Stimulated activated CD4-positive, alpha-beta T cell treated with anti-CD3 and anti-CD28 coated beads, TNF-alpha, amount 100 ng/mL, for 4 hours (primary cell): ENCODE measurements around the gene IL22.
A peak's percentile ranks its signal among the peaks of the same experiment; 100 is the strongest.

Experiments
- DNase-seq, 3 experiments: peaks; one replicate each; pipeline ENCODE4 v3.0.0-alpha.2; 2020; ENCODE audit warnings: low read depth in 3 of 3

IL22 gene

DNA sequence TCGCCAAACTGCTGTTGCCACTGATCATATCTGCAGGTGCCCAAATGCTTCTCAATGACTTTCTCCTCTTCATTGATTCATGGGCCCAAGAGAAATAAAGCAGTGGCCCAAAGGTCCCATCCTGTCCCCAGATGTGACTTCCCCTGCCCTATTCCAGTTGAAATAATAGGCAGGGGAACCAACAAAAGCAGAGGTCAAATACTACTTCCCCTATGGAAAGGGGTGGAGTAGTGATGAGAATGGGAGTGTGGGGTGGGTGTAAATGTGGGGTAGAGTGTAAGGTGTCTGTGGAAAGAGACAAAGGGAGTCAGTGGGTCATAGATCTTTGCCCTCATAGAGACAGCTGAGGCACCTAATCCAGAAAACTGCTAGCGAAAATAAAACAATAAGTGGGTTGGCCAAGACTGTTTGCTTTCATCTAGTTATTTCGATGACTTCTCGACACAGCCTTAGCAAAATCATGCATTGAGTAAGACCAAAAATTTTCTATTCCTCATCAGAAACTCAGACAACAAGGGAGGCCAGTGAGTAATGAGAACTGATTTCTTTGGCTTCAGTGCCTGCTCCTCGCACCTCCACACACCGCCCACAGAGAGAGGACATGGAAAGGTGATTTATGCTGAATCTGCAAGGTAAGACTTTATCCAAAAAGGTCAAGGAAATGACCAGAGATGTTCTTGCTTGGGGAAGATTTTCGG, 10.9 kb upstream of the IL22 start:
- no peak for DNase-seq

DNA sequence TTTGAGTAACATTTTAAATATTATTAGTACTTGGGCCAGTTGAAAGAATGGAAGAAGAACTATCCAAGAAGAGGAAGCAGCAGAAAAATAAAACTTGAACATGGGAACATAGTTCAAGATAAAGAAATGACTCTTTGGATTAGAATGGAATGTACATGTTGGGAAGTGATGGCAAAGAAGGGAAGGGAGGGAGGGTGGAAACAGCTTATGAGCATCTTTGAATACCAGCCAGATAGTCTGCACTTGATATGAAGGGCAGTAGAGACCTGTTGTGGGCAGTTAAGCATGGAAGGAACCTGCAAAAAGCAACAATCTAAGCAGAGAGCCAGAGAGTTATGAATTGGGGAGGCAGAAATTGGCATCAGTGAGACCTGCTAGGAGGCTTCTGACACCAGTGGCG, 10.0 kb upstream of the IL22 start:
- DNase-seq: no peak

DNA sequence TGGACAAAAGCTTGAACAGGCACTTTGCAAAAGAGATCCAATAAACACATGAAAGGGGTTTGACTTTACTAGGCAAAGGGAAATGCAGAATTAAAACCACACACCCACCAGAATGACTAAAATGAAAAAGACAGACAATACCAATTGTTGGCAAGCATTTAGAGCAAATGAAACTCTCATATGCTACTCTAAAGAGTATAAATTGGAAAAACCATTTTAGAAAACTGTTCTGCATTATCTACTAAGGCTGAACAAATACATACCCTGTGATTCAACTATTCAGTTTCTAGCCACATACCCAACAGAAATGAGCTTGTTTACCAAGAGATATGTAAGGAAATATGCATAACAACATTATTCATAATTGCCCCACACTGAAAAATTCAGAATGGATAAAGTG, 8.5 kb upstream of the IL22 start:
- DNase-seq: no peak

DNA sequence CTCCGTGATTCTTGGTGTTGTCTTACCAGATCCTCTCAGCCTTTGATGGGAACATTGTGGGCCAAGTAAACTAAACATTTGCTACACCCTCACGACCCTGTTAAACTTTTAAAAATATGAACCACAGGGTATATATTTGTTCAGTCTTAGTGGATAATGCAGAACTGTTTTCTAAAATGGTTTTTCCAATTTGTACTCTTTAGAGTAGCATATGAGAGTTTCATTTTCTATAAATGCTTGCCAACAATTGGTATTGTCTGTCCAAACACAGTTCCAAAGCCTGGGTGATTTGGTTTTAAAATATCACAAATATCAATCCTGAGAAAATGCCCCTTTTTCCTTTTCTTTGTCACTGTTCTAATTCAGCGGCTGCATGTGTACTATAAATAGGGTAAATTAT, 6.7 kb upstream of the IL22 start:
- no peak for DNase-seq

DNA sequence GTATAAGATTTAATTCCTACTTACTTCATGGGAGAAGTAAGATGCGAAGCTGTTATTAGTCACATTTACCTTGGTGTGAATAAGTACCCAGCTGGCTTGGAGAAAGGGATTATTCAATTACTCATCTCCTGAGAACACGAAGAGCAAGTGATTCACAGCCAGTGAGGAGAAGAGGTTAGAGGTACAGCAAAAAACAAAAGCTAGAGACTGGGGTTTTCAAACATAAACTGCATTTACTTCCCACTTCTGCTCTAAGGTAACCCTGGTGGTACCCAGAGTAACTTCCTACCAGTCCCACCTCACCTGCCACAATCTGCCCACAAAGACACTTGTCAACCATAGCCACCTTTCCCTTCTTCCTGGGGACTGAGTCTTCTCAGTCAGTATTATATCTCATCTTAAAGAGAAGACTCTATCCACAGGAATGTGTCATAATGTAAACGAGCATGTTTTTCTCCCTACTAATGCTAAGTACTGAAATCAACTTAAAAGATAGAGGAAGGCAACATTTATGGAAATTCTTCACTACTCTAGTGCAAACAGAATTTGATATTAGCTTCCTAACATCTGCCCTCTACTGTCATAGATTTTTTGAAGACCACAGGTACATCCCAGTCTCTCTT, 6.0 kb upstream of the IL22 start:
- DNase-seq: no peak

DNA sequence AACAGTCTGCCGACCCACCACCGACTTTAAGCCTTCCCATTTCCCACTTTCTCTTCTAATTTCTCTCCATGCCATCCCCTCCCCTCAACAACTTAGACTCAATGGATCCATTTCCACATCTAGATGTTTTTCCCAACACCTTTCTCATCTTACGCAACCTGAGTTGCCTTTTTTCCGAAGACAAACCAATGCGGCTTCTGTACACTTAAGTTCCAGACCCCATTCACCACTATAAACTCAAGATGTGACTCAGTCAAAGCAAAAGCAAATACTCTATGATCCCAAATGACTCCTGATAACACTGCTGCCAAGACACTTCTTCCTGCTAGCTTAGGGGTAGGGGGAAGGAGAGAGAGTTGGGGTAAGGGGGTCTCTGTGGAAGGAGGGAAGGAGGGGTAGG, 1.3 kb downstream of the IL22 start:
- DNase-seq: no peak

DNA sequence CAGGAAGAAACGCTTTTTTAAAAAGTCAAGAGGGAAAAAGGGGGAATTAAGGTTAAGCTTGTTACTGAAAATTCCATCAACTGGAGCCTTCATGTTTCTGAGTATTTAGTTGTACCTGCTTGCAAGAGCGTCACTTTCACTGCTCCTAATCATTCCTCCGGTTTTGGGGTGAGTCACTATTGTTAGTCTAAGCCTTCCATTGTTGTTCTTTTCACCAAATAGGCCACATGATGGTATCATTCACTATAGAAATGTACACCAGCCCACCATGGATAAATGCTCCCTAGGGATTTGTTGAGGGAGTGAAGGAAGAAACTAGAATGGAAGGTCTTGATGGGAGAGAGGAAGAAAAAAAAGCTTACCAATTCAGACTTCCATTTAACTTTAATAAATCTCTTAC, 3.0 kb downstream of the IL22 start:
- DNase-seq: no peak

DNA sequence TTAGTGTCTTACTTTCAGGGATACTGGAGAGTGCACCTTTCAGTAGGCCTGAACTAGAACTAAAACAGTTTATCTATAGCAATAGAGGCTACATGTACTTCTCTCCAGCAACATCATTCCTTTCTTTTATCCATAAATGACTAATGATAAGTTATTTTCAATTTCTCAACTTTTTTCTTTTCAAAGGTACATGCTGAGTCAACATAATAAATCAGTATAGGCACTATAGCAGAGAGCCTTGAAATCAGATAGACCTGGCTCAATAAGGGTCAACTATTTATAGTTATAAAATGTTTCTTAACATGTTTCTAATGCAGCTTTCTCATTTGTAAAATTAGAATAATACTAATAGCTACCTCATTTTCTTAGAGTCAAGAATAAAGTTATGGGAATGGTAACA, 5.6 kb downstream of the IL22 start:
- DNase-seq: no peak

DNA sequence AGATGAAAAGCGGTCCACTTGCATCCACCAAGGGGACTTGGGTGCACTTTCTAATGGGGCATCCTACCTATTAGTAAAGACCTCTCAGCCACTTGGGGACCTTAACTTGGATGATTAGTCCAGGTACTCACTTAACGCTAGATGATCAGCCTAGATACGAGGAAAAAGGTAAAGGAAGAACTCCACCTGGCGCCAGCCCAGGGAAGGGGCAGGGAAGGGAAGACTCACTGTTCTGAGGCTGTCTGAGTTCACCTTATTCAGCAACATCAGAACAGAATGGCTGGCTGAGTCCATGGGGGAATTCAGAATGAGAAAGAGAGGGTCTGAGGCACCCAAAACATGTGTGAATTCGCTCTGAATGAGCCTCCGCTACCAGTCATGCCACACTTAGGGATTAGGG, 7.1 kb downstream of the IL22 start:
- DNase-seq: no peak

DNA sequence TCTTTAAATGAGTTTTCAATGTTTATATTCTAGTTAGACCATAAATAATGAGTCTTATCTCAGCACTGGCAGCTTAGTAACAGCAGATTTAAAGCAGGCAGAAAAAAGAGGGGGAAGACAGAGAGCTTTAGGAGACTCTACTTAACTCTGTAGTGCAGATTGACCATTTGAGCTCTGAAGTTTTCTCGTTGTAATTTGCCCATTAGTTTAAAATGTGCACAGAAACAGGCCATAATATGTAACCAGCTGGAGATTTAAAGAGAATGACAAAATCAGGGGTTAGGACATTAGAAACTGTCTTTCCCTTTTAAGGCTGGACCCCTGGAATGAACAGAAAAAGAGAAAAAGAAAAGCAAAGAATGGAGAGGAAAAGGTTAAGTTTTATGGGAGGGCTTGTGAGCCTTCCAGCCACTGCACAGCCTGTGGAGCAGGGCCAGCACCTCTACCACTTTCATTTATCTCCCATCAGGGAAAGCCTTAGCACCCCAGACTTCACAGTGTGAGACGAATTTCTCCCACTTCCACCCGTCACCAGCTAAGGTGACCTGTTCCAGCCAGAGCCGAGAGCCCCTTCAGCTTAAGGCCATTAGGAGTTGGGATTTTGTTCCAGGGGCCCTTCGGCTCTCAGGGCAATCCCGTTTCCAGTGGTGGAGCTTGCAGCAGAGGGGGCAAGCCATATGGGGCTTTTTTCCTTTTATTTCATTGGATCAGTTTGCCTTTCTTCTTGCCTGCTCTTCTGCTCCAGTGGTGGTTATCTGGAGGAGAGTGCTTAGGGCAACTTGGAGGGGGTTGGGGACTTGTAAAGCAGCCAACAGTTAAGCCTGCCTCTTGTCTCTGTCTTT, 8.0 kb downstream of the IL22 start:
- DNase-seq: no peak

DNA sequence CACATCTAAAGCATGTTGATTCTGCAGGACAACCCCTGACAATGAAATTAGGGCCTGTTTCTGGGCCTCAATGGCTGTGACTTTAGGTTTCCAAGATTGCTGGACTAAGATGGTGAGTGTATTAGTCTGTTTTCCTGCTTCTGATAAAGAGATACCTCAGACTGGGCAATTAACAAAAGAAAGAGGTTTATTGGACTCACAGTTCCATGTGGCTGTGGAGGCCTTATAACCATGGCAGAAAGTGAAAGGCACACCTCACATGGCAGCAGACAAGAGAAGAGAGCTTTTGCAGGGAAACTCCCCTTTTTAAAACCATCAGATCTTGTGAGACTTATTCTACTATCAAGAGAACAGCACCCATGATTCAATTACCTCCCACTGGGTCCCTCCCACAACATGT, 10.6 kb downstream of the IL22 start:
- DNase-seq: no peak

DNA sequence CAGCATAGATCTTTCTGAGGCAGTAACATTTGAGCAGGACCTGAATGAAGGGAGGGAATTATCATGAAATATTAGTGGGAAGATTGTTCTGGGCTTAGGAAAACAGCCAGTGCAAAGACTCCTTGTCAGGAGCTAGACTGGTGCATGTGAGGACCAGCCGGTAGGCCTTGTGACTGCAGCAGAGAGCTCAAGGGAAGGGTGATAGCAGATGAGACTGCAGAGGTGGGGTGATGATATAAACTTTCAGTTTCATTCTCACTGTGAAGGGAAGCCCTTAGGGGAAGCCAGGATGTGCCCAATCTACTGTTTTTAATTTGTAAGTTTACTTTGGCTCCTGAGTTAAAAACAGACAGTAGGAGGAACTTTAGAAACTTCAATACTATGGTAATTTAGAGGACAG, 12.4 kb downstream of the IL22 start:
- DNase-seq: peak in 2 of 3 experiments; percentile 18 to 25

DNA sequence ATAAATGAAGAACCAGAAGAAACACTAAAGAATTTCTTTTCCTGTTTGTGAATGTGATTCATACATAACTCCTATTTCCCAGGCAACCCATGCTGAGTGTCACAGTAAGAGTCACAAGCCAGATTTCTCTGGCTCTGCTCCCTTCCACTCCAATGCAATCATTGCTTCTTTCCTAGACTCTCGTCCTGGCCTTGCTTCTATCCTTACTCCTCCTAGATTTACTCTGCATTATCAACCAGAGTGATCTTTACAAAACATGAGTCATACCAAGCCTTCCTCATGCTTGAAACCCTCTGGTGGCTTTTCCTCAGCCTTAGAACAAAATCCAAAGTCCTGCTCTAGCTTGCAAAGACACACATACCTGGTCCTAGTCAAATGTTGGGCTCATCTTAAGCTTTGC, 13.3 kb downstream of the IL22 start:
- no peak for DNase-seq

DNA sequence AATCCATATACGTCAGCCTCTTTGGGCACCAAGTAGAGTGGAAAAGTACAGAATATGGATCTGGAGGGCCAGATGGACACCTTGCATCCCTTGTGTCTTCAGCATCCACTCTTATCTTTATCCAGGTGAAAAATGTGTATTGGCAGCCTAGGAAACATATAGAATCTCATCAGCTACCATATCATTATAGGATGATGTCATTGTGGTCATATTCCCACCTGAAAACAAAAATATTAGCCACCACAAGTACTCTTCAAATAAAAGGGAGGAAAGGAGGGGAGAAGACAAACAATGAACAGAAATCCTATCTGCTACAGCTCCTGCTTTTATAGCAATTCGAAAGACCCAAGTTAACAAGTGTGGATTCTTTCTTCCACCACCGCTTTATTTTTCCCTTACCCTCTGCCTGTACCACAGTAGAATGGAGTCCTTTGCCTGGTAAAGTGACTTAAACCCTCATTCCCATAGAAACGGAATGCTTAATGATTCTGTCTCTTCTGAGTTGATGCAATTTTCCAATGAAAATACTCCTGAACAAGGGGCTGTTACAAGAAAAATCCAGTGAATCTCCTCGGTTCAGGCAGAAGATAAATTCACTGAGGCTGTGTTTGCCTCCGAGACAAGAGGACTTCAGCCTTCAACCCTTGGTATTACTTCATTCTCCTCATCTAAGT, 14.0 kb downstream of the IL22 start:
- no peak for DNase-seq

DNA sequence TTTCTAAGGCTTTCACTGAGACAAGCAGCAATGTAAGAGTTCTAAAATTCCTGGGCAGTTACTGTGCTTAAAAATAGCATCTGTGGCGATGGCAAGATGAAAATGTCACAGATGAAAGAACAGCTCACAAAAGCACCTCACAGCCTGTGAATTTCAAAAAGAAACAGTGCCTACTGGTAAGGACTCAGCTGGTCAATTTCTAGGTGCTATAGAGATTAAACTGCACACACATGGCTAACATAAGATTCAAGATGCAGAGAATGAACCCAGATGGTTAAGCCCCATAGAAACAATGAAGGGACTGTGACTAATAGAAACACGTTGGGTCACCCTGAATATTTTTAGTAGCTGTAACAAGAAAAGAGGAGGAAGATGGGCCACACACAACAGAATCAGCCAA, 15.8 kb downstream of the IL22 start:
- no peak for DNase-seq

DNA sequence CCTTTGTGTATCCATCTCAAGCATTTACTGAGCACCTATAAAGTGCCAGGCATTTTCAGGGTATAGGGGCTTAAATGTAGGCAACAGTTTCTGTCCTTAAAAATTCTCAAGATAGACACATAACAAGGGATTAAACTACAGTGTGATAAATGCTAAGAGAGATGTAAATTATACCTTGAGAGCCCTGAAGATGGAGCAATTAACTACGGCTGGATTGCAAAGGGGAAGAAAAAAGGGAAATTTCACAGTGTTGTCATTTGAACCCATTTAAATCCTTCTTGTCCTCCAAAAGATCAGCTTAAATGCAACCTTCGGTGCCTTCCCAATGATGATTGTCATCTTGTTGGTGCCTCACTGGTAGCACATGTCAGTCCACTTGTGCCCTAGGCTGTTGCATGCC, 16.3 kb downstream of the IL22 start:
- no peak for DNase-seq

DNA sequence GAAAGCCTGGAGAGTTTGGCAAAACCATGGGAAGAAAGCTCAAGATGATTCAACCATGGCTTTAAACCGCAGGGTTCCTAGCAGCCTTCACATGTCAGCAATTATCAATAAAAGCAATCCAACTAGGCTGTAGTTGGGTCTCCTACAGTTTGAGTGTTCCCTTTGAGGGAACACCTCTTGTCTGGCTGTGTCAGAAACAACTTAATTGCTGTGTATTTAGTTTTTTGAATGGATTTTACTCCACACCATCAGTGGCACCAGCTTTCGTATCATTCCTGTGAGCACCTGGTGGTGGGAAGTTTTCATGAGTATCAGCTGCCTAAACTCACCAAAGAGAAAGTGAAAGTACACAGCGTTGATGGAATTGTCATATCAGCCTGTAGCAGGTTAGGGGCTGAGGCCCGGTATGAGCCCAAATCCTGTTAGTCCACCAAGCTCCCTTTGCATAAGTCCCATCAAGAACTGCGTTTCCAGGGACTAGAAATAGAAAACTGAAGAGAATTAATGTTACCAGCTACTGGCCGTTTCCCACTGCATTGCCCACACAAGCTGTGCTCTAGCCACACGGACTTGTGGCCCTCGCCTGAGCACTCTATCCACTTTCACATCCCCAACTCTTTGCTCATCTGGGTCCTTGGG, 16.9 kb downstream of the IL22 start:
- DNase-seq: peak in 1 of 3 experiments; percentile 21

DNA sequence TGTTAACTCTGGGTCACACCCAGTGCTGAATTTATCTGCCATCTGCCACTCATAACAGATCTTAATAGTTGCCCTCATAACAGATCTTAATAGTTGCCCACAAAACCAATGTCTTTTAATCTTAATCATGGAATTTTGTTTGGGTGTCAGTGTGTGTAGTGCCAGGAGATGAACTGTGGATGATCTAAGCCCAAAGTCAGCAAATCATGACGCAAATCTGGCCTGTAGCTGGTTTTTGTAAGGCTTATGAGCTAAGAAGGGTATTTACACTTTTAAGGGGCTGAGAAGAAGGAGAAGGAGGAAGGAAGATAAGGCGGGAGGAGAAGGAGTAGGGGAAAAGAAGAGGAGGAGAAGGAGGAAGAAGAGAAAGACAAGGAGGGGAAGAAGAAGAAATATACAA, 17.8 kb downstream of the IL22 start:
- DNase-seq: no peak

DNA sequence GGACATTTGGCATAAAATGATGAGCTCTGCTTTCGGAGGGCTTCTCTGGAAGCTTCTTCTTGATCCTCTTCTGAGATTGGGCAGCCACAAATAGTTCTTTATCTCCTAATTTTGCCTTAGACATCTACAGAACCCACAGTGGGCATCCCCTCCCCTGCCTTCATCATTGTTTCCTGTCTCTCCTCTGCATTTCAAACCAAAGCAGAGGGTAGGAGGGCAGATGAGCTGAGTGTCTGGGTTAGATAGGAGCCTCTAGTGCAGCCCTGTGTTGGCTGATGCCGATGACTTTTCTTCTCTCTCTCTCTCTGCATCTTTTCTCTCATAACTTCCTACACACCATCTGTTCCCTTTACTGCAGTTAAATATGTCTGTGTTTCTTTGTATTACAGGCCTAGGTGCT, 19.3 kb downstream of the IL22 start:
- DNase-seq: no peak

DNA sequence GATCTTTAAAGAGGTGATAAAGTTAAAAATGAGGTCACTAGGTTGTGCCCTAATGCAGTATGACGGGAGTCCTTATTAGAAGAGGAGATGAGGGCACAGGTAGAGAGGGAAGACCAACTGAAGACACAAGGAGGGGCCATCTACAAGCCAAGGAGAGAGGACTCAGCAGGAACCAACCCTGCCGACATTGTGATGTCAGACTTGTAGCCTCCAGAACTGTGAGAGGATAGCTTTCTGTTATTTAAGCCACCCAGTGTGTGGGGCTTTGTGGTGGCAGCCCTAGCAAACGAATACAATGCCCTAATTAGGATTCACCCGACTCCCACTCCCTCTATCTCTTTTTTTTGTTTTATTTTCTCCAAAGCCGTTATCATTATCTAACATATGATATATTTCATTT, 19.9 kb downstream of the IL22 start:
- DNase-seq: no peak

DNA sequence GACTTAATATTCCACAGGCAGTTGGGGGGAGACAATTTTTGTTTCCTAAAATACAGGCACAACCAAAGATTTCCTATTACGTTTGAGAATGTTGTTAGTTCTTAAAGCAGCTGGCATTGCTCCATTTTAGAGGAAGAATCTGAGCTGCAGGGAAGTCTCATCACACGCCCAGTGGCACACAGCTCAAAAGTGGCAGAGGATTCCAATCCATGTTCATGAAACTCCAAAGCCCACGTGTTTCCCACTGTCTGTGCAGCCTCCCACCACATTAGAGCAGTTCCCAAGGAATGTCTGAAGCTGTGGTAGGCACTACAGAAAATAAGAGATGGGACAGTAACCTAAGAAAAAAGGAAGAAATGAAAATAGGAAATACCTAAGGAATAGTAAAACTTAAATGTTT, 21.7 kb downstream of the IL22 start:
- no peak for DNase-seq

DNA sequence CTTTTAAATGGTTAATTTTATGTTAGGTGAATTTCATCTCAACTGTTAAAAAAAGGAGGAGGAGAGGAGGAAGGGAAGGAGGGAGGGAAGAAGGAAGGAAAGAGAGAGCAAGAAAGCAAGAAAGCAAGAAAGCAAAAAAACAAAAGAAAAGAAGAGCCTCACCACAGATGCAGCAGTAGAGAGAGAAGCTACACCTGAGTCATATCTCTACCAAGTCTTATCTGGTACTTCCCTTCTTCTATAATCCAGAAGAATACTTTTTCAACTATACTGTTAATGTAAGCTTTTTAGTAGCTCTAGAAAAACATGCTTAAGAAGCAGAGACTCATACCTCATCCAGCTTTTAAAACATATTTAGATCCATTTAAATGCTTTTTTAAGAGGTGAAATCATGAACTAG, 22.2 kb downstream of the IL22 start:
- no peak for DNase-seq
